GM19193 (cell line): Measurements from ENCODE around the gene CPXM2.

ENCODE experiments used
- POLR2A ChIP-seq: IDR thresholded peaks from 4 replicates; pipeline ENCODE4 v1.6.1; 2011; ENCODE audit not compliant: insufficient read depth, insufficient read length; ENCODE audit errors: extremely low read depth

CPXM2 gene

GRCh38 chr10:123750901-123751300, 140.7 kb downstream of the CPXM2 start:
- TF ChIP-seq POLR2A, result no peak

- no peak for TF ChIP-seq POLR2A
Measured at GRCh38 chr10:123748711-123749110, 142.9 kb downstream of the CPXM2 start.

- no peak for TF ChIP-seq POLR2A
Measured at GRCh38 chr10:123747426-123747825, 144.2 kb downstream of the CPXM2 start.

- TF ChIP-seq POLR2A, result no peak
Measured at GRCh38 chr10:123746942-123747341, 144.7 kb downstream of the CPXM2 start.

- TF ChIP-seq POLR2A, result no peak
Measured at GRCh38 chr10:123746520-123746919, 145.1 kb downstream of the CPXM2 start.

GRCh38 chr10:123746061-123746460, 145.5 kb downstream of the CPXM2 start:
- no peak for TF ChIP-seq POLR2A

- TF ChIP-seq POLR2A, result no peak
Measured at GRCh38 chr10:123744224-123744536, 147.4 kb downstream of the CPXM2 start.

- TF ChIP-seq POLR2A, result no peak
Measured at GRCh38 chr10:123743441-123744223, 148.0 kb downstream of the CPXM2 start.

- no peak for TF ChIP-seq POLR2A
Measured at GRCh38 chr10:123742751-123743440, 148.7 kb downstream of the CPXM2 start.

- TF ChIP-seq POLR2A, result no peak
Measured at GRCh38 chr10:123741711-123742110, 149.9 kb downstream of the CPXM2 start.

GRCh38 chr10:123741146-123741545, 150.5 kb downstream of the CPXM2 start:
- TF ChIP-seq POLR2A, result no peak

GRCh38 chr10:123729523-123729922, 162.1 kb downstream of the CPXM2 start:
- TF ChIP-seq POLR2A, result no peak

- no peak for TF ChIP-seq POLR2A
Measured at GRCh38 chr10:123726836-123727235, 164.8 kb downstream of the CPXM2 start.

GRCh38 chr10:123726381-123726780, 165.2 kb downstream of the CPXM2 start:
- TF ChIP-seq POLR2A, result no peak

GRCh38 chr10:123724747-123725146, 166.9 kb downstream of the CPXM2 start:
- no peak for TF ChIP-seq POLR2A

GRCh38 chr10:123722351-123722750, 169.3 kb downstream of the CPXM2 start:
- no peak for TF ChIP-seq POLR2A
